ENCODE measurements around the gene BOLA2B. TPM values are rescaled to one million over a fixed set of nuclear protein-coding genes. Genes with fewer than 3 reads are reported as not detected.
"Not testable (repeated sequence)": the region's sequence is repeated elsewhere in the genome, so short reads cannot be mapped to it uniquely, and the experiment has no call there.

The BOLA2B gene
- 46.6 and 140 TPM in 2 replicates for total RNA-seq

DNA sequence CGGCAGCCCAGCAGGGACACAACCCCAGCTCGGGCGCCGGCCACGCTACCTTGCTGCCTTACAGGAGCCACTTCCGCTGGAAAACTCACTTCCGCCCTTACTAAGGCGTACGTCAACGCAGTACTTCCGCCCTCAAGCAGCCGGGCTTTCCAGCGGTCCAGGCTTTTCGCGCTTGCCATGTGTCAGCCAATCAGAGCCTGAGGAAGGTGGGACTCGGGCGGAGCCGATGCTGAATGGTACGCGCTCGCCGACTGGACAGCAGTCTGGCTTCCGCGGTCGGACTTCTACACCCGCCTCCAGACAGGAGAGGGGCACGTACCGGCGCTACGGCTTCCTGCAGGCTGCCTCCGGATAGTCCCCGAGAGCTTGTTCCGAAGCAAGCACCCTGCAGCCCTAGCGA lies at the start of gene BOLA2B, which contains the start of gene SLX1A:
Gene BOLA2B (minus strand): TSS at position 52 of the 400 bp plus-strand sequence. CDS start 71 bp downstream, outside the sequence.
Gene SLX1A (plus strand): TSS at position 261 of the 400 bp plus-strand sequence. CDS start 210 bp downstream, outside the sequence.
- DNase-seq (ENCODE audit: low read depth), result not testable (repeated sequence)
- peak within 1 kb of the TSS; percentile 54 for H3K4me3 ChIP-seq (ENCODE audit: low read depth, low read length)

DNA sequence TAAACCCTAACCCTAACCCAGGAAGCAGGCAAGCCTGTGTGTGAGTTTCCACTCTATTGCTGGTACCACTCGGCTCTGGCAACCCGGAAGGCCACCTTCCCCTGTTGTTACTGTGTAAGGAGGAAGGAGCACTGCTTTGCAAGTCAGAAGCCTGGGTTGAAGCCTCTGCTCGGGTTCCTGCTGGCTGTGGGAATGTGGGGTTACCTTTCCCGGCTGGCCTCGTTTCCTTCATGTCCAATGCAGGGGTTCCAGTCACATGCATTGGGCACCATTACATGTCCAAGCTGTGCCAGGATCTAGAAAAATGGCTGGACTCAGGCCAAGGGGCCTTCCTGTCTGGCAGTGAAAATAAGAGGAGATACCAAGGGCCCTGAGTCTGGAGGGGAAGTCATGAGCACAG lies 23.6 kb upstream of the BOLA2B start:
- not testable (repeated sequence) for DNase-seq (ENCODE audit: low read depth); H3K4me3 ChIP-seq (ENCODE audit: low read depth, low read length)

DNA sequence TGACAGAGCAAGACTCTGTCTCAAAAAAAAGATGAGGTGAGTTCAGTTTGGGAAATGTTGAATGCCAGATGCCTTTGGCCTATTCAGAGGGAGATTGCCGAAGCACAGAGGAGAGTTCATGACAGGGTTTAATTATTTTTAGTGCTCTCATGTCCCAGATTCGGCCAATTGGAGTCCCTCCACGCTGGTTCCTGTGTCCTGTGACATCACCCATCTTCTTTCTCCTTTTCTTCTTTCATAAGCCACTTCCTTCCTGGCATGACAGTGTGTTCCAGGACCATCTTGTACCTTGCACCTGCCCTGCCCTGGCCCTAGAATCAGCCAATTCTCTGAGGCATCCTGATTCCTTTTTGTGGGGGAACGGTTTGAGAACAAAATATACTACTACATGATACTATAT lies 17.9 kb upstream of the BOLA2B start:
- not testable (repeated sequence) for DNase-seq (ENCODE audit: low read depth); H3K4me3 ChIP-seq (ENCODE audit: low read depth, low read length)

DNA sequence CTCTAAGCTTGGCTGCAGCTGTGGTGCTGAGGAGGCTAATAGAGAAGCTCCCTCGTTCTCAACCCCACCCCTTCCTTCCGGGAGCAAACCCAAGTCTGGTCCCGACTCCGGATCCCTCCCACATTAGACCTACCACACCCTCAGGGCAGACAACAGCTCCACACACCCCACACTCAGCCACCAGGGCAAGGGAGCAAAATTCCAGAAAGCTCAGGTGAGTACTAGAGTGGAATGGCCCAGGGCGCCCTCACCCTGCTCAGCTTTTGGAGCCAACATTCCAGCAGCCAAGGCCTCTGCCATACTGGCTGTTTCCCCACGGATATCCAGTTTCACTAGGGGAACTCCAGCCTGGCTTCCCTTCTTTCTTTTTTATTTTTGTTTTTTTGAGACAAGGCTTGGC lies 15.6 kb upstream of the BOLA2B start:
- not testable (repeated sequence) for H3K4me3 ChIP-seq (ENCODE audit: low read depth, low read length); DNase-seq (ENCODE audit: low read depth)

DNA sequence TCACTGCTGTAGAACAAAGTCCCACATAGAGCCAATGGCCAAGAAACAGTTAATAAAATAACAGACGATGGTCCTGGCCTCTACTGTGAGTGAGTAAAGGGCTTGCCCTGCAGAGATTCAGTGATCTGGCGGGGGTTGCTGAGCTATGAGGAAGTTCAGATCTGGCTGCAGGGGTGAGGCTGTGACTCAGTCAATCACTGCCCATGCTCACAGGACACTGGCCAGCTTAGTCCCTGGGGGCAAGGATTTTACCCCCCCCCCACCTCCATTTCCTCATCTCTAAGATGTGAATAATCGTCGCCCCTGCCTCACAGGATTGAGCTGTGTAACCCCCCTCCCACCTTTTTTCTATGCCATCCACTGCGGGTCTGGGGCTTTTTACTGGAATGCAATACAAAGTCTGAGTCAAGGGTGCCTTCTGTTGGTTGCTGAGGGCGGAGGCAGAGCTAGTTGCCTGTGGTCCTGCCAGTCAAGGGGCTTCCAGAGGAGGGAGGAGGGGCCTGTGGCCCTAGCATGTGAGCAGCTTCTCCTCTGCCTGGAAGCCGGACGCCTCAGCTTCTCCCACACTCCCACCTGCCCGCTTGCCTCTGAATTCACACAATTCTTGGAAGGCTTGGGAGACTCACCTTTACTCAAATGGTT lies 13.7 kb upstream of the BOLA2B start:
- not testable (repeated sequence) for DNase-seq (ENCODE audit: low read depth); H3K4me3 ChIP-seq (ENCODE audit: low read depth, low read length)

DNA sequence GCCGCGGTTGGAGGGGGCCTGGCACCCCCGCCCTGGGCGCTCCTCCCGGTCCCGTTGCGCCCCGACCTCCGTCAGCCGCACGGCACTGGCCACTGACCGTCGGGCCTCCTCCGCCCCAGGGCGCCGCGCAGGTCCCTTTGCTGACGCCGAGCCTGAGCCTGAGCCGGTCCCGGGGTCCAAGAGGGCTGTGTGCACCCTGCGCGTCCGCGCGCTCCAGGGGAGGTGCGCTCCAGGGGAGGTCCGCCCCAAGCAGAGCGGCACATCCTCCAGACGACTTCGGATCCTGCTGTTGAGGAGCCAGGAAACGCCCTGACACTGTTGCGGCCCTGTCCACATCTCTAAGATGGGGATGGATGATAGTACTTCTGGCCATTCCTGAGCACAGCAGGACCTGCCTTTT lies 12.8 kb upstream of the BOLA2B start:
- not testable (repeated sequence) for DNase-seq (ENCODE audit: low read depth); H3K4me3 ChIP-seq (ENCODE audit: low read depth, low read length)

DNA sequence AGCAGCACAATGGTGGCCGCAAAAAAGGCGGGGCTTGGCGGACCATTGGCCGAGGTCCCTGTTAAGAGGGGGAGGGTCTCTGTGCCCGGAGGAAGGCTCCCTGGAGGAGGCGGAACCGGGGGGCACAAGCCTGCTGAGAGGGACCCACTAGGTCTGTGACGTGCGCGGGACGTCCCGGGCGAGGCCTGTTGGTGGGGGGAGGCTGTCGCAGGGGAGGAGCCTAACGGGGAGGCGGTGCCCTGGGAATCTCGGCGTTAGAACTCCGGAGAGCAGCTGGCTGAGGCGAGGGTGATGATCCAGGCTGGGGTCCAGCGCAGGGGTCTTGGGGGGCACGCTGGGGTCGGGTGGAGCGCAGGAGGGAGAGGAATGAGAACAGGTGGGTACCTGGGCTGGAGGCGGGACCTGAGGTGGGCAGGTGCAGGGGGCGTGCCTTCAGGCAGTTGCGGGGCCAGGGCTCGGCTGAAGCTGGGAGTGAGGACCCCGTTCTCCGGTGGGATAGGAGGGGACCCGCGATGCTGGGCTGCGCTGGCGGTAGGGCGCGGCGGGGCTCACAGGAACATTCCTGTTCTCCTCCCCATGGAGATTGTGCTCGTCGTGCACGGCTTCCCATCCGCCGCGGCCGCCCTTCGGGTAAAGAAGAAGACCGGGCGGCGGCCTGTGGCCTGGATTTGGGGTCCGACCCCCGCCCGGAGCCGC lies 12.2 kb upstream of the BOLA2B start:
- DNase-seq (ENCODE audit: low read depth), result not testable (repeated sequence)
- H3K4me3 ChIP-seq (ENCODE audit: low read depth, low read length), result peak overlapping the region; percentile 47

DNA sequence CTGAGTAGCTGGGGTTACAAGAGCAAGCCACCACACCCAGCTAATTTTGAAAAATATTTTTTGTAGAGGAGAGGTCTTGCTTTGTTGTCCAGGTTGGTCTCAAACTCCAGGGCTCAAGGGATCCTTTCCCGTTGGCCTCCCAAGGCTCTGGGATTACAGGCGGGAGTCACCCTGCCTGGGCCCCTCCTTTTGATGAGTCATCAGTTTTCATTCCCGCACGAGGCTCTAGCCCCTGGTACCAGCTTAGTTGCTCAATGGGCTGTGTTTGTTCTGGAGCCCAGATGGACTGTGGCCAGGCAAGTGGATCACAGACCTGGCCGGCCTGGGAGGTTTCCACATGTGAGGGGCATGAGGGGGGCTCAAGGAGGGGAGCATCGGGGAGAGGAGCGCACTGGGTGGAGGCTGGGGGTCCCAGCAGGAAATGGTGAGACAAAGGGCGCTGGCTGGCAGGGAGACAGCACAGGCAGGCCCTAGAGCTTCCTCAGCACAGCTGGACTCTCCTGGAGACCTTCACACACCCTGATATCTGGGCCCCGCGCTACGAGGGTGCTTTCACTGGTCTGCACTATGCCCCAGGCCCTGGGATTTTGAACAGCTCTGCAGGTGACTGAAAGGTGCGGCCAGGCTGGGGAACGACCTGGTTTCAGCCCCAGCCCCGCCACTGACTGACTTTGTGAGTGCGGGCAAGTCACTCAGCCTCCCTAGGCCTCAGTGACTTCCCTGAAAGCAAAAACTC lies 6.3 kb upstream of the BOLA2B start:
- H3K4me3 ChIP-seq (ENCODE audit: low read depth, low read length); DNase-seq (ENCODE audit: low read depth): not testable (repeated sequence)

DNA sequence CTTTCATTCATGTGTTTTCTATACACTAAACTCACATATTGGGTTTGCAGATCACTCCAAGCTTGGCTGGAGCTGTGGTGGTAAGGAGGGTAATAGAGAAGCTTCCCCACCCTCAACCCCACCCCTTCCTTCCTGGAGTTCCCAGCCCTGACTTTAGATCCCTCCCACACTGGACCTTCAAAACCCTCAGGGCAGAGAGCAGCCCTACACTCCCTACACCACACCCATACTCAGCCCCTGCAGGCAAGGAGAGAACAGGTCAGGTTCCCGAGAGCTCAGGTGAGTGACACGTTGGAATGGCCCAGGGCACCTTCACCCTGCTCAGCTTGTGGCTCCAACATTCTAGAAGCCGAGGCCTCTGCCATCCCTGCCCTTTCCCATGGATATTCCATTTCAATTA lies 5.6 kb upstream of the BOLA2B start, which contains the start of gene SULT1A3:
Gene SULT1A3 (plus strand): TSS at position 207 of the 400 bp plus-strand sequence. CDS start 1,474 bp downstream, outside the sequence.
- not testable (repeated sequence) for H3K4me3 ChIP-seq (ENCODE audit: low read depth, low read length); DNase-seq (ENCODE audit: low read depth)

DNA sequence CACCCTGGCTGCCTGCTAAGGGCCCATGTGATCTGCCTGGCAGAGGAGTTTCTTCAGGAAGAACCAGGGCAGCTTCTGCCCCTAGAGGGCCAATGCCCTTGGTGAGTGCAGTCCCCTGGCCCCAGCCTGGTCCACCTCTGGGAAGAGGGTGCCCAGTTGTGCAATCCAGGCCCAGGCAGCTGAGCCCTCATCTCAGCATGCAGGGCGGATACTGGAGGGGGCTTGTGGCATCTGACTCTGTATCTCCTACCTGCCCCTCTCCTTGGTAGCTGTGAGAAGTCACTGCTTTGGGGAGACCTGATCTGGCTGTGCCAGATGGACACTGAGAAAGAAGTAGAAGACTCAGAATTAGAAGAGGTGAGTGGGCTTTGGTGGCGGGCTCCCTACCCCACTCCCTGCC lies 3.5 kb upstream of the BOLA2B start:
- H3K4me3 ChIP-seq (ENCODE audit: low read depth, low read length); DNase-seq (ENCODE audit: low read depth): not testable (repeated sequence)

DNA sequence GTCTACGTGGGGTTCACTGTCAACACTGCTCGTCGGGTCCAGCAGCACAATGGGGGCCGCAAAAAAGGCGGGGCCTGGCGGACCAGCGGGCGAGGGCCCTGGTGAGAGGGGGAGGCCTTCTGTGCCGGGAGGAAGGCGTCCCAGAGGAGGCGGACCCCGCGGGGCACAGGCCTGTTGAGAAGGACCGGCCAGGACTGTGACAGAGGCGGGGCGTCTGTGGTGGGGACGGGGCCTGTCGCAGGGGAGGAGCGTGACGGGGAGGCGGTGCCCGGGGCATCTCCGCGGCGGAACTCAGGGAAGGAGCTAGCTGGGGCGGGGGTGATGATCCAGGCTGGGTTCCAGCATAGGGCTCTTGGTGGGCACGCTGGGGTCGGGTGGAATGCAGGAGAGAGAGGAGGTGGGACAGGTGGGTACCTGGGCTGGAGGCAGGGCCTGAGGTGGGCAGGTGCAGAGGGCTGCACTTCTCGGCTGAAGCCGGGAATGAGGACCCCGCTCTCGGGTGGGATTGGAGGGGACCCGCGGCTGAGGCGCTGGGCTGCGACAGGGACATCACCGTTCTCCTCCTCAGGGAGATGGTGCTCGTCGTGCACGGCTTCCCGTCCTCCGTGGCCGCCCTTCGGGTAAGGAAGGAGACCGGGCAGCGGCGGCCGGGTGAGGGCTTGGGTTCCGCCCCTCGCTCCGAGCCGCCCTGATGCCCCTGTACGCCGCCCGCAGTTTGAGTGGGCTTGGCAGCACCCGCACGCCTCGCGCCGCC lies 883 bp upstream of the BOLA2B start:
- DNase-seq (ENCODE audit: low read depth), result not testable (repeated sequence)
- peak overlapping the region; percentile 54 for H3K4me3 ChIP-seq (ENCODE audit: low read depth, low read length)

DNA sequence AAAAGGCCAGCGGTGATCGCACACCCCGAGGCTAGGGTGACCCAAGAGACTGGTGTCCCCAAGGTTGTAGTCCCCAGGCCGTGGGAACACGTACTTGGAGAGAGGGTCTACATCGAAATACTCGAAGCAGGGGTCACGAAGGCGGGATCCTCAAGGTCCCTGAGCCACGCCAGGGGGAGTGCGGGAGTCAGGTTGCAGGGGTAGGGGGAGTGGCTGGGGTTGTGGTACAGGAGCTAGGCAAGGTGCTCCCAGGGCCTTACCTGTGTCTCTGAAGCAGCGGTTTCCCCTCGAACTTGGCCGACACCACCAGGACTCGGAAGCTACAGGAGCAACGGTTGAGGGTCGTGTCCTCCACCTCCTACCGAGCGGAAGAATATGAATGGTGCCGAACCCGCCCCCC lies 368 bp downstream of the BOLA2B start:
- not testable (repeated sequence) for DNase-seq (ENCODE audit: low read depth); H3K4me3 ChIP-seq (ENCODE audit: low read depth, low read length)

DNA sequence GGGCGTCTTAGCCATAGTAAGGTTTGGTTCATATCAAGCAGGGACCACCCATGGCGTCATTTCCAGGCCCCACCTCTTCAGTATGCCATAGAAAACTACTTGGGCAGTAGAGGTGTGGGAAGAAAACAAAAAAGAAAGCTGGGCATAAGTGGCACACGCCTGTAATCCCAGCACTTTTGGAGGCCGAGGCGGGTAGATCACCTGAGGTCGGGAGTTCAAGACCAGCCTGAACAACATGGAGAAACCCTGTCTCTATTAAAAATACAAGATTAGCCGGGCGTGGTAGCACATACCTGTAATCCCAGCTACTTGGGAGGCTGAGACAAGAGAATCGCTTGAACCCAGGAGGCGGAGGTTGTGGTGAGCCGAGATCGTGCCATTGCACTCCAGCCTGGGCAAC lies 2.3 kb downstream of the BOLA2B start:
- not testable (repeated sequence) for H3K4me3 ChIP-seq (ENCODE audit: low read depth, low read length); DNase-seq (ENCODE audit: low read depth)

Data from fibroblast of villous mesenchyme (primary cell).